Measurements from ENCODE around the gene HMGN1.

HMGN1 gene

GRCh38 chr21:39326607-39327307 lies 22.1 kb downstream of the HMGN1 start:
- DNase-seq: no peak

- no peak for DNase-seq
Measured at GRCh38 chr21:39325458-39325857, 23.4 kb downstream of the HMGN1 start.

GRCh38 chr21:39321424-39321823 lies 27.5 kb downstream of the HMGN1 start:
- DNase-seq: no peak

DNA sequence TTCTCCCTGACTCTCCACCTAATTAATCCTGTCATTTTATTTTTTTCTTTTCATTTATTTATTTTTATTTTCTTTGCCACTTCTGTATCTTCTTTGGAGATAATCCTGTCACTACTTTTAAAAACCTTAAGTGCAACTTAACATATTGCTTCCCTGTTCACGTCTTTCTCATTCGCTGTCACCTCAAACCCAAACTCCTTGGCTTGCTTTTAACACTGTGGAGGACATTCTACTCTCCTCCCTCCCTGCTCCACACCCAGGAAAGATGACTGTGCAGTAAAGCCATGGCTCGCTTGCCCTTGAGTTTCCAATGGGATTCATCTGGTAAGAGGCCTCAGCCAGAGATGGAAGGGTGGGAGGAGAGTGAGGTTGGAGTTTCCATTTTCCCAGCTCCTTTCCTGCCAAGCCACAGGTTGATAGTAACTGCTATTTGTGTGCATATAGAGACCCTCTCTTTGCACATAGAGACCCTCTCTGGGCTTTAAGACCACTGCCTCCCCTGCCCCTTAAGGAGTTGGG lies 29.0 kb downstream of the HMGN1 start:
- no peak for DNase-seq

DNA sequence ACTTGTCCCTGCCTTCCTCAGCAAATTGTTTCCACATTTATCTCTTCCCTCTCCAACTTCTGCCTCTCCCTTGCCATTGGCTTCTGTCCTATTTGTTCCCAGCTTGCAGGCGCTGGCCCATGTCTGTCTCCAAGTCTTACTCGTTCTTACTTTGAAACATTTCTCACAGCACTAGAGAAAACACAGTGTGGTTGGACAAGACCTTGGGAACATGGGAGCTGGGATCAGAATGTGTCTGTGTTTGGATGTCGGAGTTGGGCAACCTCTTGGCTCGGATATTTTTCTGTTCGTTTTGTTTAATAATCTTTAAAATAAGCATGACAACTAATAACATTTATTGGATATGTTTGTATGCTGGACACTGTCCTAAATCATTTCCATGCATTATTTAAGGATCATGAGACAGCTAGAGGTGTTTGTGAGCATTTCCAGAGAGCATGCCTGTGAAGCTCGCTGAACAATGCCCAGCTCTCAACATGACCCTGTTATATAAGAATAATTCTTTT lies 29.6 kb downstream of the HMGN1 start:
- DNase-seq: no peak

- no peak for DNase-seq
Measured at GRCh38 chr21:39318091-39318959, 30.6 kb downstream of the HMGN1 start.

- DNase-seq: no peak
Measured at GRCh38 chr21:39317134-39318090, 31.5 kb downstream of the HMGN1 start.

GRCh38 chr21:39316729-39317128 lies 32.2 kb downstream of the HMGN1 start:
- DNase-seq: no peak

- DNase-seq: peak; percentile 37
Measured at GRCh38 chr21:39315603-39316445, 33.1 kb downstream of the HMGN1 start.

DNA sequence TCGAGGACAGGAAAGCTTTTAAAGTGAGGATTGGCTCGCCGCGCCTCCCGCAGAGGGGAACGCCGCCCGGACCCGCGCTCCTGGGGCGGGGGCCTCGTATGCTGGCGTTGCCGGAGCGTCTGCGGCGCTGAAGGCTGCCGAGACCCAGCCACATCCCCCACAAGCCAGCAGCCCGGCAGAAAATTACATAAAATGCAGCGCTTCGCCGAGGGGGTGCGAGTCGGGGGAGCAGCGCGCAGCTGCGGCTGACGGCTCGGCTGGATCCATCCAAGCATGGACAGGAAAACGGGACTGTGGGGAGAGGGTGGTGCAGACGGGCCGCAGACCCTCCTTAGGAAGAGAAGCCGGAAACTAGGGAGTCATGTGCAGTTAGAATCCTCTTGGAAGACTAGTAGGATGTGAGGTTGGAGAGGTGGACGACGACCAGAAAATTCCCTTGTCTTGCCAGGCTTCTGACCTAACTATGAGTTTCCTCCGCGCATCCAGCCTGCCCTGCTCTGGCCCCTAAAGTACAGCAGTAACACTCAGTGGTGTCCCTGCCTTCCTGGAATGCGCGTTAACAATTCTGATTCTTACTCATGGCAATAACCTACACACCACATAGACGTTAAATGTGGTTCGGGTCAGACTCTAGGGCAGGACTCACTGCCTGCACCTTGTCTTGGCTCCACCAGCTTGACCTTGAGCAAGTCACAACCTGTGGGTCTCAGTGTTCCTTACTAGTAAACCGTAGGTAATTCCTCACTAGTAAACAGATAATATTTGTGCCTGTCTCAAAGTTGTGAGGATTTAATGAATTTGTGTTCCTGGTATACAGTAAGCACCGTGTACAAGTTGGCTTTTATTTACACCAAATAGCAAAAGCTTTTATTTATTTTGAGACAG lies 34.5 kb downstream of the HMGN1 start:
- DNase-seq: peak; percentile 67

DNA sequence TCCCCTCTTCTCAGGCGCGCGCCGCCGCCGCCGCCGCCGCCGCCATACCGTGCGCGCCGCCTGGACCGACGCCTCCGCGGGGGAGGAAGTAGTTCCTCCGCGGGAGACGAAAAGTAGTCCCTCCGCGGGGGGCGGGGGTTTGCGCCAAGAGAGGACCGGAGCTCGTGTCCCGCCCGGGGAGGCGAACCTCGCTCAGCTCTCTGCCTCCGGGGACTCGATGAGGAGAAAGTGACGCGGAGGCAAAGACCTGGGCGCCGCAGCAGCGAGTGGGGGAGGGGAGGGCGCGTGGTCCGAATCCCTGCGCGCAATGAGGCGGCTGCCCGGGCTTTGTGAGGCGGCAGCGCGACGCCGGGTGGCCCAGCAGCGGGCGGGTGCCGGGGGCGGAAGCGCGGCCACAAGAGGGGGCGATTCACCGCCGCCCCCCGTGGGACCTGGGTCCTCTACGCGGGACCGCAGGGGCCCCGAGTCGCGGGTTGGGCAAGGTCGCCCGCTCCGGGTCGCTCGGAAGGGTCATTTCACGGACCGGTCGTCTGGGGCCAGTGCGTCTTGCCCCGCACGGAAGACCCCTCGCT lies 35.2 kb downstream of the HMGN1 start, which contains the start of gene BRWD1:
Gene BRWD1 (minus strand): TSS at position 62 of the 572 bp plus-strand sequence. CDS start 141 bp downstream, outside the sequence.
- DNase-seq: peak; percentile 84

DNA sequence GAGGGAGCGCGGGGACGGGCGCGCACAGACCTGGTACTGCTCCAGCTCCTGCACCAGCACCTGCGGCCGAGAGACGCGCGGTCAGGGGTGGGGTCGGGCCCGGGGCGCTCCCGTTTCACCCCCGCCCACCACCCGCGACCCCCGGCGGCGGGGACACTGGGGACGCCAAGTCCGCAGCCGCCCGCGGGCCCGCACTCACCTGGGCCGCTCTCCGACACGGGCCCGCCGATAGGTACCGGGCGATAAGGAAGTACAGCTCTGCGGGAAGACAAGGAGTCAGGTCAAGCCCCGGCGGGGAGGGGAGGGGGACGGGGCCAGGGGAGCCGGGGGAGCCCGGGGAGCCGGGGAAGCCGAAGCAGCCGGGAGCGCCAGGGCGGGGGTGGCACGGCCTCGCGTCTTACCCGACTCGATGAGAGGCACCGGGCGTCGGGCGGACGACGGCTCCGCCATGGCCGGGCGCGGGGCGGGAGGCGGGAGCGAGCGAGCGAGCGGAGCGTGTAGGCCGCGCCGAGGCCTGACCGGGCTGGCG lies 35.8 kb downstream of the HMGN1 start:
- no peak for DNase-seq

DNA sequence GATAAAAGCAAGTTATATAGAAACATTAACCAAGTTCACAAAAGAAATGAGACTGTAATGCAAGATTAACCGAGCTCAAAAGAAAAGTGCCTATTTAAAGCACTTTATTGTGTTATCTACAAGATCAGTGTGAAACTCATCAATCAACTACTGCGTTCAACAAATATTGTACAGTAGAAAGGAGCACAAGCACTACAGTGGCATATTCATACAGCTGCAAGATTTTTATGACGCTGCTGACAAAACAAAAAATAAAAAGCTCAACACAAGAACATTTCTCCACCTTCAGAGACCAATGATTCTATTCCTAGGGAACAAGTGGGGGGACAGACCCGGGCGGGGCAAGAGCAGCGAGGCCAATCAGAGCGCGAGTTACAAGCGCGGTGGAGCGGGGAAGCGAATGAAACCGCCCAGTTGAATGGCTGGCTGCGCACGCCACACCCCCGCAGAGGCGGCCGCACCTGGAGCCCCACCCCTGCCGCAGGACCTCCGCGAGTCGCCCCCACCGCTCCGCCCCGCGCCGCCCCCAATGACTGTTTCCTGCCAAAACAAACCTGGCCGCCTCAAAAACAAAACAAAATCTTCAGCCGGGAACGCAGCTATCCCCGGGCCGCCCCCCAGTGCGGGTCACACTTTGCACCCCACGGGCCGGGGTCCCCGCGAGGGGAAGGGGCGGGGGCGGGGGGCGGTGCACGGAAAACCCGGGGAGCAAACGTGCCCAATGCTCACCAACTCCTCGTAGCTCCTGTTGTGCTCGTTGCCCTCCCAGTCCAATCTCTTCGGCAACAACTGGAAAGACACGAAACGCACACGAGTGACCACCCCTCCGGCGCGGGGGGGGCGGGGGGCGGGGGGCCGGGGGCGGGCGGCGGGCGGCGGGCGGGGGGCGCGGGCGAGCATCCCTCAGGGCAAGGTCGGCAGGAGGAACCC lies 36.5 kb downstream of the HMGN1 start:
- DNase-seq: peak; percentile 88

DNA sequence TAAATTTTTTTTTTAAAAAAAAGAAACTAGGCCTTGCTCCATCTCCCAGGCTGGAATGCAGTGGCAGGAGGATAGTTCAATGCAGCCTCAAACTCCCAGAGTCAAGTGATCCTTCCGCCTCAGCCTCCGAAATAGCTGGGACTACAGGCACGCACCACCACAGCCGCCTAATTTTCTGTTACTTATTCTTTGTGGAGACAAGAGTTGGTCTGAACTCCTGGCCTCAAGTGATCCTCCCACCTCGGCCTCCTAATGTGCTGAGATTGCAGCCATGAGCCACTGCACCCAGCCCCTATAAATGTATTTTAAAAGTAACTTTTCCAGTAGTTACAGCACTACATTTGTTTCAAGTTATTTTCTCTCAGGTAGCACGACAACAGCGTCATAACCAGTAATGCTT lies 37.7 kb downstream of the HMGN1 start:
- DNase-seq: no peak

DNA sequence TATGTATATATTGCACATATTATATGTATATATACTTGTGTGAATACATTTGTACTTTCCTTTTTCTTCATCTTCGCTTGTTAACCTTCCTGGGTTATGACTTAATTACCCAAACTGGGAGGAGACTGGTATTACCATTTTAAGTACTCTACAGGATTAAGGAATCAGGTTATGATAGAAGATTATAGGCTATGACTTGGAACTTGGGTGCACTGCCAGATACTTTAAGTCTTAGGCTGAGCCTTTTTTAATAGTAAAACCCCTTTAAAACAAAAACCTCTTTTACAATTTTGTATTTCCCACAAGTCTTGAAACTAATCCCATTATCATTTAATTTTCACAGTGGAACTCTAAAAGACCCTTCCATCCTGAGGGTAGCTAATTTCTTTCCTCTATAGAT lies 41.4 kb downstream of the HMGN1 start:
- DNase-seq: no peak

GRCh38 chr21:39300587-39300986 lies 48.3 kb downstream of the HMGN1 start:
- no peak for DNase-seq

GRCh38 chr21:39296891-39297290 lies 52.0 kb downstream of the HMGN1 start:
- DNase-seq: no peak

All from EL (cell line).